HCT116 (cell line): ENCODE measurements around the gene PRDX1. TPM values are rescaled to one million over a fixed set of nuclear protein-coding genes. Genes with fewer than 3 reads are reported as not detected.
A peak's percentile ranks its signal among the peaks of the same experiment; 100 is the strongest.

Experiments used
- ATAC-seq: fragments of 200-7000 bp; cut with Tn5 transposase; 2 replicates; pipeline ENCODE4 v1.9.1; 2020; ENCODE audit warnings: mild to moderate bottlenecking, moderate library complexity
- BruUV-seq: library from RNA; stranded (reverse); fragments of 400-500 nt; replicated peaks from 2 replicates; lab custom pipeline; 2021; lab: Mats Ljungman, UMichigan
- CTCF ChIA-PET: fragments of 300-600 bp; sonication (Branson Sonifier 250); formaldehyde crosslinking; loops from one replicate; lab custom pipeline; 2021; ENCODE audit warnings: antibody characterized with exemption; lab: Charles Lee
- POLR2A ChIA-PET: fragments of 300-600, 350-600 bp; sonication (Branson Sonifier 250); formaldehyde crosslinking; loops from one replicate; lab custom pipeline; 2021; ENCODE audit warnings: antibody characterized with exemption; lab: Charles Lee
- RAD21 ChIA-PET, 2 experiments: fragments of 300-600 bp; sonication (Branson Sonifier 250); formaldehyde crosslinking; loops; one replicate each; lab custom pipeline; 2023; ENCODE audit warnings: low total read pairs in 2 of 2; ENCODE audit not compliant: uncharacterized antibody in 2 of 2, unreplicated experiment in 2 of 2, low non-redundant PET in 1 of 2; lab: Charles Lee
- DNase-seq: peaks from one replicate; pipeline ENCODE4 v3.0.0-alpha.2; 2010; ENCODE audit warnings: low read depth, low spot score
- H2AFZ ChIP-seq: fragments of 200-600 bp; shearing (Covaris generic), sonication (generic); 2 replicates; pipeline ENCODE4 v1.6.1; 2017; ENCODE audit warnings: low read depth, mixed run types, mixed read lengths, antibody characterized with exemption, low read length; ENCODE audit not compliant: poor library complexity, severe bottlenecking
- H3K27ac ChIP-seq: 2 replicates; pipeline ENCODE4 v1.5.1; 2012; ENCODE audit warnings: low read depth, low read length
- H3K27me3 ChIP-seq: fragments of 200-600 bp; sonication (generic); 2 replicates; pipeline ENCODE4 v1.6.1; 2016; ENCODE audit warnings: mixed run types, low read length, mixed read lengths; ENCODE audit not compliant: insufficient read depth
- H3K36me3 ChIP-seq, 2 experiments: fragments of 200-500 bp in 1 of 2; fragments of 200-600 bp in 1 of 2; sonication (Bioruptor generic) in 1 of 2; sonication (generic) in 1 of 2; 2 replicates each; pipeline versions ENCODE4 v1.5.1 to v1.6.1; 2014 to 2016; ENCODE audit warnings: low read length in 2 of 2, inconsistent platforms in 1 of 2, mixed read lengths in 1 of 2, mixed run types in 1 of 2; ENCODE audit not compliant: insufficient read depth in 2 of 2, control insufficient read depth in 1 of 2
- H3K4me1 ChIP-seq, 2 experiments: fragments of 200-600 bp in 1 of 2; sonication (generic) in 1 of 2; 2 replicates each; pipeline versions ENCODE4 v1.5.1 to v1.6.1; 2012 to 2017; ENCODE audit warnings: low read length in 2 of 2, inconsistent platforms in 1 of 2, mild to moderate bottlenecking in 1 of 2, mixed read lengths in 1 of 2, mixed run types in 1 of 2, moderate library complexity in 1 of 2; ENCODE audit not compliant: insufficient read depth in 2 of 2, control insufficient read depth in 1 of 2
- H3K4me2 ChIP-seq: fragments of 200-600 bp; sonication (generic); 2 replicates; pipeline ENCODE4 v1.6.1; 2017; ENCODE audit warnings: mixed run types, low read length, mixed read lengths
- H3K4me3 ChIP-seq, 2 experiments: fragments of 200-600 bp in 1 of 2; sonication (generic) in 1 of 2; replicated peaks in 1 of 2; 2 replicates each; pipeline ENCODE4 v1.5.1; 2011 to 2016; ENCODE audit warnings: low read length in 2 of 2, control low read depth in 1 of 2, low read depth in 1 of 2, mild to moderate bottlenecking in 1 of 2, mixed read lengths in 1 of 2, mixed run types in 1 of 2
- H3K79me2 ChIP-seq: fragments of 200-600 bp; sonication (generic); 2 replicates; pipeline ENCODE4 v1.6.1; 2017; ENCODE audit warnings: mild to moderate bottlenecking, mixed run types, low read length, moderate library complexity, mixed read lengths; ENCODE audit not compliant: insufficient read depth
- H3K9ac ChIP-seq: fragments of 200-600 bp; sonication (generic); 2 replicates; pipeline ENCODE4 v1.6.1; 2016; ENCODE audit warnings: low read length, mixed read lengths
- H3K9me2 ChIP-seq: fragments of 200-600 bp; sonication (generic), shearing (Covaris generic); 2 replicates; pipeline ENCODE4 v1.6.1; 2017; ENCODE audit warnings: mixed run types, mild to moderate bottlenecking, moderate library complexity; ENCODE audit not compliant: insufficient read depth
- H3K9me3 ChIP-seq, 2 experiments: fragments of 200-500 bp in 1 of 2; fragments of 200-600 bp in 1 of 2; sonication (Bioruptor generic) in 1 of 2; sonication (generic) in 1 of 2; 2 replicates each; pipeline ENCODE4 v1.6.1; 2014 to 2017; ENCODE audit warnings: low read length in 2 of 2, mixed read lengths in 2 of 2, inconsistent platforms in 1 of 2, low read depth in 1 of 2, mild to moderate bottlenecking in 1 of 2, mixed run types in 1 of 2, moderate library complexity in 1 of 2; ENCODE audit not compliant: control insufficient read depth in 1 of 2, insufficient read depth in 1 of 2
- H4K20me1 ChIP-seq: fragments of 200-600 bp; sonication (generic), shearing (Covaris generic); 2 replicates; pipeline ENCODE4 v1.6.1; 2017; ENCODE audit warnings: mixed run types, mild to moderate bottlenecking, moderate library complexity; ENCODE audit not compliant: insufficient read depth
- ATF3 ChIP-seq: IDR thresholded peaks from 2 replicates; pipeline ENCODE4 v1.6.1; 2012
- CBX3 ChIP-seq: IDR thresholded peaks from 2 replicates; pipeline ENCODE4 v1.6.1; 2012; ENCODE audit warnings: low read depth
- CTCF ChIP-seq, 3 experiments: fragments of 200-600 bp in 1 of 3; sonication (generic) in 1 of 3; IDR thresholded peaks in 2 of 3; conservative IDR thresholded peaks in 1 of 3; 2 replicates each; pipeline ENCODE4 v1.5.1; 2012 to 2017; ENCODE audit warnings: low read depth in 2 of 3, low read length in 2 of 3, antibody characterized with exemption in 1 of 3, borderline replicate concordance in 1 of 3, control low read depth in 1 of 3, mild to moderate bottlenecking in 1 of 3, mixed read lengths in 1 of 3, mixed run types in 1 of 3, moderate library complexity in 1 of 3; ENCODE audit not compliant: insufficient read depth in 1 of 3
- EGR1 ChIP-seq: IDR thresholded peaks from 2 replicates; pipeline ENCODE4 v1.6.1; 2012; ENCODE audit warnings: low read depth
- EZH2 ChIP-seq: fragments of 200-600 bp; sonication (generic); IDR thresholded peaks from 2 replicates; pipeline ENCODE4 v1.6.1; 2017; ENCODE audit warnings: antibody characterized with exemption, mixed run types
- EZH2phosphoT487 ChIP-seq: fragments of 200-600 bp; IDR thresholded peaks from 2 replicates; pipeline ENCODE4 v1.6.1; 2018; ENCODE audit warnings: antibody characterized with exemption, borderline replicate concordance
- FOSL1 ChIP-seq: IDR thresholded peaks from 2 replicates; pipeline ENCODE4 v1.6.1; 2012; ENCODE audit warnings: low read depth
- JUND ChIP-seq: IDR thresholded peaks from 2 replicates; pipeline ENCODE4 v1.6.1; 2012
- MAX ChIP-seq: IDR thresholded peaks from 2 replicates; pipeline ENCODE4 v1.6.1; 2012
- POLR2A ChIP-seq: IDR thresholded peaks from 2 replicates; pipeline ENCODE4 v1.7.0; 2011; ENCODE audit warnings: borderline replicate concordance; ENCODE audit not compliant: insufficient read depth, insufficient read length; ENCODE audit errors: extremely low read depth
- POLR2AphosphoS5 ChIP-seq: IDR thresholded peaks from 2 replicates; pipeline ENCODE4 v1.6.1; 2011; ENCODE audit warnings: mild to moderate bottlenecking, low read depth, low read length, moderate library complexity
- REST ChIP-seq: IDR thresholded peaks from 2 replicates; pipeline ENCODE4 v1.6.1; 2012; ENCODE audit warnings: low read depth
- SIN3A ChIP-seq: IDR thresholded peaks from 2 replicates; pipeline ENCODE4 v1.6.1; 2012; ENCODE audit warnings: low read depth
- SRF ChIP-seq: IDR thresholded peaks from 2 replicates; pipeline ENCODE4 v1.6.1; 2012; ENCODE audit warnings: low read depth
- TCF7L2 ChIP-seq: IDR thresholded peaks from 2 replicates; pipeline ENCODE4 v1.7.0; 2011; ENCODE audit warnings: borderline replicate concordance, inconsistent platforms; ENCODE audit not compliant: insufficient read depth, insufficient read length; ENCODE audit errors: extremely low read depth
- ZBTB33 ChIP-seq: IDR thresholded peaks from 2 replicates; pipeline ENCODE4 v1.6.1; 2011; ENCODE audit warnings: mild to moderate bottlenecking, low read length, moderate library complexity; ENCODE audit not compliant: insufficient replicate concordance; ENCODE audit errors: extremely low read depth
- ZNF274 ChIP-seq: fragments of 200-500 bp; sonication (Bioruptor generic); IDR thresholded peaks from 2 replicates; pipeline ENCODE4 v1.6.1; 2014; ENCODE audit warnings: mild to moderate bottlenecking, low read depth, low read length, inconsistent platforms
- intact Hi-C: fragments of 100-400 bp; cut with micrococcal nuclease; formaldehyde crosslinking; loops from 2 replicates; pipeline ENCODE4 v1.10.0; 2022
- total RNA-seq: library from RNA; stranded (reverse); gene quantifications from one replicate; pipeline ENCODE4 v1.2.1, GENCODE V29; 2021; ENCODE audit not compliant: unreplicated experiment

The PRDX1 gene
- total RNA-seq, 1 experiment from 2014 or later: 1,171 TPM

- Histone ChIP-seq H4K20me1 (no peaks in the 10 kb centered on the region), H3K9me3 (no peaks in the 10 kb centered on the region), H3K27me3 (no peaks in the 10 kb centered on the region), H3K27ac (peak within 1 kb of the TSS; percentile 19; the same call in 1 of the 2 replicates), H2AFZ (no peak within 1 kb of the TSS), H3K4me2 (peak within 1 kb of the TSS; percentile 92), H3K4me1 (peaks cover 12 to 18% of the 10 kb centered on the region in 2 experiments), H3K4me3 (peak within 1 kb of the TSS; percentile 73 to 75), H3K9me2 (no peaks in the 10 kb centered on the region), H3K9ac (peak within 1 kb of the TSS; percentile 71), H3K36me3 (no peaks in the 10 kb centered on the region), H3K79me2 (no peaks in the 10 kb centered on the region)
- peak; percentile 94 for ATAC-seq
- ChIA-PET CTCF (interaction anchor here (0.6 to 4.9 kb wide), 8 partner anchors 9 to 696 kb away, joined by 3 to 58 read pairs (median 10); partner anchors contain the start of genes CCDC163, HECTD3, MMACHC and UROD), RAD21 (interaction anchor here (1.0 to 2.6 kb wide), 5 partner anchors 9 to 477 kb away, joined by 3 to 9 read pairs (median 5); partner anchors contain the start of genes CCDC163 (in 1 of the 2), MMACHC (in 1 of the 2), MUTYH (in 1 of the 2) and TOE1 (in 1 of the 2)), POLR2A (interaction anchor here (0.8 to 3.0 kb wide), 9 partner anchors 9 to 769 kb away, joined by 3 to 13 read pairs (median 7); partner anchors contain the start of genes CCDC163, MMACHC, MUTYH and PRDX1)
- peak; percentile 100 for DNase-seq
- intact Hi-C loops: loop anchor here (5.0 kb wide), 2 partner anchors 699 to 759 kb away; partner anchors contain the start of gene RNU5D-1
- BruUV-seq: no TSS peak
- TF ChIP-seq EZH2: no peak
- no peak for TF ChIP-seq TCF7L2
- no peak for TF ChIP-seq FOSL1
- TF ChIP-seq ZNF274: no peak
- TF ChIP-seq ATF3: no peak
- peak; percentile 79 for TF ChIP-seq SIN3A
- TF ChIP-seq ZBTB33: no peak
- TF ChIP-seq EGR1: peak; percentile 69
- peak; percentile 76; the same call in 1 of the 2 replicates for TF ChIP-seq CBX3
- peak; percentile 93 for TF ChIP-seq POLR2AphosphoS5
- TF ChIP-seq CTCF (IDR thresholded peaks at IDR 0.05 in 2 of 3, conservative IDR thresholded peaks at IDR 0.05 in 1 of 3; ENCODE audit: borderline replicate concordance in 1 of 3, insufficient read depth in 1 of 3, low read depth in 2 of 3, low read length in 2 of 3): no peak
- TF ChIP-seq MAX: peak; percentile 99
- no peak for TF ChIP-seq REST
- TF ChIP-seq JUND: no peak
- TF ChIP-seq SRF: peak; percentile 87
- TF ChIP-seq EZH2phosphoT487: no peak
- TF ChIP-seq POLR2A: no peak
These were observed 30.8 kb downstream of the PRDX1 start, which contains the start of gene TESK2 for GRCh38 chr1:45490626-45491486. Gene TESK2 (minus strand): TSS chr1:45491163. CDS start chr1:45457785, 33,378 bp downstream.
